Measurements from ENCODE around the gene TRIM15.

TRIM15 gene

GRCh38 chr6:30188541-30188940 is 25.2 kb downstream of the TRIM15 start:
- Histone ChIP-seq H3K9me3 (ENCODE audit: insufficient read depth, low read depth, low read length) (no peaks in the 10 kb centered on the region), H3K27me3 (ENCODE audit: insufficient read depth, low read length) (no peaks in the 10 kb centered on the region), H3K27ac (ENCODE audit: low read depth, low read length) (no peak overlapping the region), H3K9ac (ENCODE audit: low read depth, low read length) (no peak overlapping the region), H3K4me3 (ENCODE audit: low read length) (no peak overlapping the region), H3K36me3 (ENCODE audit: insufficient read depth, low read length) (peaks cover 64% of the 10 kb centered on the region), H3K4me1 (ENCODE audit: insufficient read depth, low read length) (no peaks in the 10 kb centered on the region)
- WGBS: 93% methylated on average over 5 of the region's 5 CpGs

- no peak overlapping the region for H3K27ac ChIP-seq (ENCODE audit: low read depth, low read length)
- H3K9me3 ChIP-seq (ENCODE audit: insufficient read depth, low read depth, low read length): no peaks in the 10 kb centered on the region
- peaks cover 67% of the 10 kb centered on the region for H3K36me3 ChIP-seq (ENCODE audit: insufficient read depth, low read length)
- H3K9ac ChIP-seq (ENCODE audit: low read depth, low read length): no peak overlapping the region
- no peak overlapping the region for H3K4me3 ChIP-seq (ENCODE audit: low read length)
- 92% methylated on average over 7 of the region's 7 CpGs for WGBS
- H3K27me3 ChIP-seq (ENCODE audit: insufficient read depth, low read length): no peaks in the 10 kb centered on the region
- no peaks in the 10 kb centered on the region for H3K4me1 ChIP-seq (ENCODE audit: insufficient read depth, low read length)
Observed at GRCh38 chr6:30192076-30192475, 28.7 kb downstream of the TRIM15 start.

GRCh38 chr6:30194797-30195690 is 31.7 kb downstream of the TRIM15 start:
- peaks cover 66% of the 10 kb centered on the region for H3K36me3 ChIP-seq (ENCODE audit: insufficient read depth, low read length)
- WGBS: 89% methylated on average over 8 of the region's 8 CpGs
- no peaks in the 10 kb centered on the region for H3K27me3 ChIP-seq (ENCODE audit: insufficient read depth, low read length)
- H3K4me1 ChIP-seq (ENCODE audit: insufficient read depth, low read length): no peaks in the 10 kb centered on the region
- no peak overlapping the region for H3K27ac ChIP-seq (ENCODE audit: low read depth, low read length)
- no peaks in the 10 kb centered on the region for H3K9me3 ChIP-seq (ENCODE audit: insufficient read depth, low read depth, low read length)
- no peak overlapping the region for H3K9ac ChIP-seq (ENCODE audit: low read depth, low read length)
- H3K4me3 ChIP-seq (ENCODE audit: low read length): no peak overlapping the region

- no peaks in the 10 kb centered on the region for H3K27me3 ChIP-seq (ENCODE audit: insufficient read depth, low read length)
- no peaks in the 10 kb centered on the region for H3K9me3 ChIP-seq (ENCODE audit: insufficient read depth, low read depth, low read length)
- no peak overlapping the region for H3K4me3 ChIP-seq (ENCODE audit: low read length)
- H3K27ac ChIP-seq (ENCODE audit: low read depth, low read length): no peak overlapping the region
- H3K36me3 ChIP-seq (ENCODE audit: insufficient read depth, low read length): peaks cover 65% of the 10 kb centered on the region
- WGBS: 89% methylated on average over 1 of the region's 1 CpG
- no peaks in the 10 kb centered on the region for H3K4me1 ChIP-seq (ENCODE audit: insufficient read depth, low read length)
- no peak overlapping the region for H3K9ac ChIP-seq (ENCODE audit: low read depth, low read length)
Observed at GRCh38 chr6:30195951-30196350, 32.6 kb downstream of the TRIM15 start.

GRCh38 chr6:30196376-30196775 is 33.0 kb downstream of the TRIM15 start:
- no peaks in the 10 kb centered on the region for H3K4me1 ChIP-seq (ENCODE audit: insufficient read depth, low read length)
- WGBS: 96% methylated on average over 12 of the region's 12 CpGs
- H3K36me3 ChIP-seq (ENCODE audit: insufficient read depth, low read length): peaks cover 66% of the 10 kb centered on the region
- no peak overlapping the region for H3K9ac ChIP-seq (ENCODE audit: low read depth, low read length)
- no peak overlapping the region for H3K27ac ChIP-seq (ENCODE audit: low read depth, low read length)
- no peaks in the 10 kb centered on the region for H3K27me3 ChIP-seq (ENCODE audit: insufficient read depth, low read length)
- H3K4me3 ChIP-seq (ENCODE audit: low read length): no peak overlapping the region
- H3K9me3 ChIP-seq (ENCODE audit: insufficient read depth, low read depth, low read length): no peaks in the 10 kb centered on the region

- H3K4me1 ChIP-seq (ENCODE audit: insufficient read depth, low read length): peaks cover 8% of the 10 kb centered on the region
- peaks cover 64% of the 10 kb centered on the region for H3K36me3 ChIP-seq (ENCODE audit: insufficient read depth, low read length)
- H3K27ac ChIP-seq (ENCODE audit: low read depth, low read length): no peak overlapping the region
- 95% methylated on average over 34 of the region's 34 CpGs for WGBS
- no peak overlapping the region for H3K4me3 ChIP-seq (ENCODE audit: low read length)
- H3K27me3 ChIP-seq (ENCODE audit: insufficient read depth, low read length): no peaks in the 10 kb centered on the region
- no peak overlapping the region for H3K9ac ChIP-seq (ENCODE audit: low read depth, low read length)
- no peaks in the 10 kb centered on the region for H3K9me3 ChIP-seq (ENCODE audit: insufficient read depth, low read depth, low read length)
Observed at GRCh38 chr6:30198166-30199084, 35.1 kb downstream of the TRIM15 start.

- WGBS: 84% methylated on average over 6 of the region's 6 CpGs
- Histone ChIP-seq H3K36me3 (ENCODE audit: insufficient read depth, low read length) (peaks cover 48% of the 10 kb centered on the region), H3K9me3 (ENCODE audit: insufficient read depth, low read depth, low read length) (no peaks in the 10 kb centered on the region), H3K27ac (ENCODE audit: low read depth, low read length) (no peak overlapping the region), H3K9ac (ENCODE audit: low read depth, low read length) (no peak overlapping the region), H3K27me3 (ENCODE audit: insufficient read depth, low read length) (no peaks in the 10 kb centered on the region), H3K4me3 (ENCODE audit: low read length) (no peak overlapping the region), H3K4me1 (ENCODE audit: insufficient read depth, low read length) (peaks cover 17% of the 10 kb centered on the region)
Observed at GRCh38 chr6:30200551-30201281, 37.4 kb downstream of the TRIM15 start.

GRCh38 chr6:30202366-30202765 is 39.0 kb downstream of the TRIM15 start:
- WGBS: 75% methylated on average over 3 of the region's 4 CpGs
- Histone ChIP-seq H3K9ac (ENCODE audit: low read depth, low read length) (no peak overlapping the region), H3K4me1 (ENCODE audit: insufficient read depth, low read length) (peaks cover 26% of the 10 kb centered on the region), H3K36me3 (ENCODE audit: insufficient read depth, low read length) (peaks cover 32% of the 10 kb centered on the region), H3K9me3 (ENCODE audit: insufficient read depth, low read depth, low read length) (no peaks in the 10 kb centered on the region), H3K4me3 (ENCODE audit: low read length) (no peak overlapping the region), H3K27me3 (ENCODE audit: insufficient read depth, low read length) (no peaks in the 10 kb centered on the region), H3K27ac (ENCODE audit: low read depth, low read length) (0 out of 2 replicates have a peak overlapping the region, but pooled peaks have one; percentile 23)

- Histone ChIP-seq H3K9ac (ENCODE audit: low read depth, low read length) (no peak overlapping the region), H3K27ac (ENCODE audit: low read depth, low read length) (no peak overlapping the region), H3K9me3 (ENCODE audit: insufficient read depth, low read depth, low read length) (no peaks in the 10 kb centered on the region), H3K27me3 (ENCODE audit: insufficient read depth, low read length) (no peaks in the 10 kb centered on the region), H3K4me1 (ENCODE audit: insufficient read depth, low read length) (peaks cover 40% of the 10 kb centered on the region), H3K36me3 (ENCODE audit: insufficient read depth, low read length) (peaks cover 15% of the 10 kb centered on the region), H3K4me3 (ENCODE audit: low read length) (no peak overlapping the region)
- WGBS: 100% methylated on average over 1 of the region's 1 CpG
Observed at GRCh38 chr6:30204116-30204515, 40.8 kb downstream of the TRIM15 start.

GRCh38 chr6:30206152-30206551 is 42.8 kb downstream of the TRIM15 start:
- Histone ChIP-seq H3K4me1 (ENCODE audit: insufficient read depth, low read length) (peaks cover 44% of the 10 kb centered on the region), H3K9me3 (ENCODE audit: insufficient read depth, low read depth, low read length) (no peaks in the 10 kb centered on the region), H3K9ac (ENCODE audit: low read depth, low read length) (no peak overlapping the region), H3K27ac (ENCODE audit: low read depth, low read length) (no peak overlapping the region), H3K27me3 (ENCODE audit: insufficient read depth, low read length) (no peaks in the 10 kb centered on the region), H3K4me3 (ENCODE audit: low read length) (no peak overlapping the region), H3K36me3 (ENCODE audit: insufficient read depth, low read length) (peaks cover 2% of the 10 kb centered on the region)
- 75% methylated on average over 7 of the region's 7 CpGs for WGBS

All from HUES64 (cell line).